ENCODE measurements around the gene UBTD1.

The UBTD1 gene

DNA sequence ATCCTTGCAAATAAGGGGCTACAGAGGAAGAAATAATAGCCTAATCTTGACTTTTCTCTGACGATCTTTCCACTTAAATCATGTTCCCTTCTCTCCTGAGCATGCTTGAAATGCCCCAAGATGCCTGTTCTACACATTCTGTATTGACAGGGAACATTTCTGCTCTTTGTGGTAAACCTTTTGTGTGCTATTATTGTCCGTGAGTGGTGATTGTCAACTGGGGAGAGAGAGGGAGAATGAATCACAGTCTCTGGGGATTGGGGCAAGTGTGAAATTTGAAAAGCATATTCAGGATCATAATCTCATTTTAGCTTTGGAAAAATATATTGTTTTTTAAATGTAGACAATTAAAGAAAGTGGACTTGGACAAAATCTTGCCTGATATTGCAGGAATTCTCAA lies 20.6 kb downstream of the UBTD1 start:
- H3K4me1 ChIP-seq (ENCODE audit: insufficient read depth, poor library complexity, severe bottlenecking), result peaks cover 22% of the 10 kb centered on the region
- DNase-seq (ENCODE audit: low spot score) (no peak), ATAC-seq (ENCODE audit: low read depth) (no peak)
- TF ChIP-seq, protein P1, sequence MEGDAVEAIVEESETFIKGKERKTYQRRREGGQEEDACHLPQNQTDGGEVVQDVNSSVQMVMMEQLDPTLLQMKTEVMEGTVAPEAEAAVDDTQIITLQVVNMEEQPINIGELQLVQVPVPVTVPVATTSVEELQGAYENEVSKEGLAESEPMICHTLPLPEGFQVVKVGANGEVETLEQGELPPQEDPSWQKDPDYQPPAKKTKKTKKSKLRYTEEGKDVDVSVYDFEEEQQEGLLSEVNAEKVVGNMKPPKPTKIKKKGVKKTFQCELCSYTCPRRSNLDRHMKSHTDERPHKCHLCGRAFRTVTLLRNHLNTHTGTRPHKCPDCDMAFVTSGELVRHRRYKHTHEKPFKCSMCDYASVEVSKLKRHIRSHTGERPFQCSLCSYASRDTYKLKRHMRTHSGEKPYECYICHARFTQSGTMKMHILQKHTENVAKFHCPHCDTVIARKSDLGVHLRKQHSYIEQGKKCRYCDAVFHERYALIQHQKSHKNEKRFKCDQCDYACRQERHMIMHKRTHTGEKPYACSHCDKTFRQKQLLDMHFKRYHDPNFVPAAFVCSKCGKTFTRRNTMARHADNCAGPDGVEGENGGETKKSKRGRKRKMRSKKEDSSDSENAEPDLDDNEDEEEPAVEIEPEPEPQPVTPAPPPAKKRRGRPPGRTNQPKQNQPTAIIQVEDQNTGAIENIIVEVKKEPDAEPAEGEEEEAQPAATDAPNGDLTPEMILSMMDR (IDR thresholded peaks at IDR 0.05; ENCODE audit: poor library complexity, severe bottlenecking), result no peak
- no peaks in the 10 kb centered on the region for H3K27me3 ChIP-seq (ENCODE audit: insufficient read depth, poor library complexity, severe bottlenecking)
- no peak overlapping the region for H3K4me3 ChIP-seq (ENCODE audit: severe bottlenecking)
- H3K9me3 ChIP-seq (ENCODE audit: severe bottlenecking), result no peaks in the 10 kb centered on the region
- H3K27ac ChIP-seq (ENCODE audit: poor library complexity, severe bottlenecking), result peak overlapping the region; percentile 85
- no peaks in the 10 kb centered on the region for H3K36me3 ChIP-seq (ENCODE audit: low read depth)

GRCh38 chr10:97520520-97520919 lies 21.8 kb downstream of the UBTD1 start:
- no peak for DNase-seq (ENCODE audit: low spot score)
- Histone ChIP-seq H3K27ac (ENCODE audit: poor library complexity, severe bottlenecking) (no peak overlapping the region), H3K9me3 (ENCODE audit: severe bottlenecking) (no peaks in the 10 kb centered on the region), H3K4me1 (ENCODE audit: insufficient read depth, poor library complexity, severe bottlenecking) (peaks cover 22% of the 10 kb centered on the region), H3K36me3 (ENCODE audit: low read depth) (no peaks in the 10 kb centered on the region), H3K4me3 (ENCODE audit: severe bottlenecking) (no peak overlapping the region), H3K27me3 (ENCODE audit: insufficient read depth, poor library complexity, severe bottlenecking) (no peaks in the 10 kb centered on the region)
- TF ChIP-seq, protein P1 (IDR thresholded peaks at IDR 0.05; ENCODE audit: poor library complexity, severe bottlenecking), result no peak
- no peak for ATAC-seq (ENCODE audit: low read depth)

DNA sequence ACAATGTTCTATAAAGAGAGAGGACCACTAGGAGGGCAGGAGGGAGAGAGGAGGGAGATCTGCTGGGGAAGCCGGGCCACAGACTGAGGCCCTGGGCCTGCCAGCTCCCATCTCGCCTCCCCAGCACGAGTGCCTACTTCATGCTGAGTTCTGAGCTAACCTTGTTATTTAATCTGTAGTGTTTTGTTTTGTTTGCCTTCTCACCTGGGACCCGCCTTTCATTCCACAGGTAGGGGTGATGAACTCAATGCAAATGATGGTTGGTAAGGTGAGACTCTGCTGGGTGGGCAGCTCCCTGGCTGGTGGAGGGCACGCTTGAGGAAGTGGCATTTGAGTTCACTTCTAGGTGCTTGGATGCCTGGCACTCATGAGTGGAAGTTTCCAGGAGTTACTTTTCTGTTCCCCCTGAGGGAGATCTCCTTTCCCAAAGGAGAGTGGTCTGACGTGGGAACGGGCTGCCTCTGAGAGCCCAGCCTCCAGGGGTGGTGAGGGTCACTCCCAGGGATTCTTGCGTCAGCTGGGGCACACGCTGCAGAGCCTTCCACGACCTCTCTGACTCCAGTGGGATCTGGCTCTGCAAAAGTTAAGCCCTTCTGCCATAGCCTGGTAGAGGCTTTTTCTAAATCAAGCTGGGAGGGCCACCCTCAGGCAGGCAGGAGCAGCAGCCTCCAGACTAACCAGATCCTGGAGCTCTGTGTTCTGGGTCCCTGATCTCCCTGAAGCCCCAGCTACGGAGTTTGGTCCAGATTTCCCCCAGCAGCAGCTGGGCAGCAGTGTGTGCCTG lies 22.4 kb downstream of the UBTD1 start:
- Histone ChIP-seq H3K27me3 (ENCODE audit: insufficient read depth, poor library complexity, severe bottlenecking) (no peaks in the 10 kb centered on the region), H3K4me1 (ENCODE audit: insufficient read depth, poor library complexity, severe bottlenecking) (peaks cover 22% of the 10 kb centered on the region), H3K4me3 (ENCODE audit: severe bottlenecking) (no peak overlapping the region), H3K9me3 (ENCODE audit: severe bottlenecking) (no peaks in the 10 kb centered on the region), H3K36me3 (ENCODE audit: low read depth) (no peaks in the 10 kb centered on the region), H3K27ac (ENCODE audit: poor library complexity, severe bottlenecking) (no peak overlapping the region)
- DNase-seq (ENCODE audit: low spot score) (no peak), ATAC-seq (ENCODE audit: low read depth) (no peak)
- TF ChIP-seq, protein P1 (IDR thresholded peaks at IDR 0.05; ENCODE audit: poor library complexity, severe bottlenecking), result no peak

DNA sequence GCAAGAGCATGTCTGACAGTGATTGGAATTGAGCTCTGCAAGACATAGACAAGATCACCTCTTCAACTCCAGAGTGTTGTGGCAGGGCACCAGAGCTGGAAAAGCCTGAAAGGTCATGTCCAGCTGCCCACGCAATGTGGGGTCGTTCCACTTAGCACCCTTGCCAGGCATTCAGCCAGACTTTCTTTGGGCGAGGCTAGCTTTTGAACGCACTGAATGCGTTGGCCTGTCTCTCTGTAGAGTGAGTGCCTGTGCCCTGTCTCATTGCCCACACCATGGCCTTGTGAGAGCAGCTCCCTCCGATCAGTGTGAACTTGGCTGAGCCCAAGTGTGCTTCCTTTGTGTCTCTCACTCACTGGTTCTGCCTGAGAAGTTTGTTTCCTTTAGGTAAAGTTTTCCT lies 23.3 kb downstream of the UBTD1 start:
- H3K27me3 ChIP-seq (ENCODE audit: insufficient read depth, poor library complexity, severe bottlenecking), result no peaks in the 10 kb centered on the region
- DNase-seq (ENCODE audit: low spot score) (no peak), ATAC-seq (ENCODE audit: low read depth) (no peak)
- TF ChIP-seq, protein P1 (IDR thresholded peaks at IDR 0.05; ENCODE audit: poor library complexity, severe bottlenecking), result no peak
- H3K36me3 ChIP-seq (ENCODE audit: low read depth), result no peaks in the 10 kb centered on the region
- H3K27ac ChIP-seq (ENCODE audit: poor library complexity, severe bottlenecking), result no peak overlapping the region
- no peaks in the 10 kb centered on the region for H3K9me3 ChIP-seq (ENCODE audit: severe bottlenecking)
- H3K4me1 ChIP-seq (ENCODE audit: insufficient read depth, poor library complexity, severe bottlenecking), result peaks cover 22% of the 10 kb centered on the region
- no peak overlapping the region for H3K4me3 ChIP-seq (ENCODE audit: severe bottlenecking)

GRCh38 chr10:97522937-97523336 lies 24.2 kb downstream of the UBTD1 start:
- DNase-seq (ENCODE audit: low spot score) (no peak), ATAC-seq (ENCODE audit: low read depth) (no peak)
- Histone ChIP-seq H3K27ac (ENCODE audit: poor library complexity, severe bottlenecking) (no peak overlapping the region), H3K9me3 (ENCODE audit: severe bottlenecking) (no peaks in the 10 kb centered on the region), H3K4me1 (ENCODE audit: insufficient read depth, poor library complexity, severe bottlenecking) (peaks cover 13% of the 10 kb centered on the region), H3K4me3 (ENCODE audit: severe bottlenecking) (no peak overlapping the region), H3K36me3 (ENCODE audit: low read depth) (no peaks in the 10 kb centered on the region), H3K27me3 (ENCODE audit: insufficient read depth, poor library complexity, severe bottlenecking) (no peaks in the 10 kb centered on the region)
- TF ChIP-seq, protein P1 (IDR thresholded peaks at IDR 0.05; ENCODE audit: poor library complexity, severe bottlenecking), result no peak

Data from RWPE2 (cell line).